AG09309 (cell line): Measurements from ENCODE around the gene IGFBP2.

Source experiments
- DNase-seq: peaks from one replicate; pipeline ENCODE4 v3.0.0-alpha.2; 2010; ENCODE audit warnings: low read depth
- H3K4me3 ChIP-seq: 2 replicates; pipeline ENCODE4 v1.5.1; 2011; ENCODE audit warnings: mild to moderate bottlenecking, low read depth, low read length, moderate library complexity; ENCODE audit not compliant: control insufficient read depth
- TF ChIP-seq, protein P1 (sequence below): IDR thresholded peaks from 2 replicates; pipeline ENCODE4 v1.5.1; 2011; ENCODE audit warnings: mild to moderate bottlenecking, low read depth, low read length, inconsistent platforms; ENCODE audit not compliant: insufficient read depth, control insufficient read depth; ENCODE audit errors: missing control alignments

The IGFBP2 gene

DNA sequence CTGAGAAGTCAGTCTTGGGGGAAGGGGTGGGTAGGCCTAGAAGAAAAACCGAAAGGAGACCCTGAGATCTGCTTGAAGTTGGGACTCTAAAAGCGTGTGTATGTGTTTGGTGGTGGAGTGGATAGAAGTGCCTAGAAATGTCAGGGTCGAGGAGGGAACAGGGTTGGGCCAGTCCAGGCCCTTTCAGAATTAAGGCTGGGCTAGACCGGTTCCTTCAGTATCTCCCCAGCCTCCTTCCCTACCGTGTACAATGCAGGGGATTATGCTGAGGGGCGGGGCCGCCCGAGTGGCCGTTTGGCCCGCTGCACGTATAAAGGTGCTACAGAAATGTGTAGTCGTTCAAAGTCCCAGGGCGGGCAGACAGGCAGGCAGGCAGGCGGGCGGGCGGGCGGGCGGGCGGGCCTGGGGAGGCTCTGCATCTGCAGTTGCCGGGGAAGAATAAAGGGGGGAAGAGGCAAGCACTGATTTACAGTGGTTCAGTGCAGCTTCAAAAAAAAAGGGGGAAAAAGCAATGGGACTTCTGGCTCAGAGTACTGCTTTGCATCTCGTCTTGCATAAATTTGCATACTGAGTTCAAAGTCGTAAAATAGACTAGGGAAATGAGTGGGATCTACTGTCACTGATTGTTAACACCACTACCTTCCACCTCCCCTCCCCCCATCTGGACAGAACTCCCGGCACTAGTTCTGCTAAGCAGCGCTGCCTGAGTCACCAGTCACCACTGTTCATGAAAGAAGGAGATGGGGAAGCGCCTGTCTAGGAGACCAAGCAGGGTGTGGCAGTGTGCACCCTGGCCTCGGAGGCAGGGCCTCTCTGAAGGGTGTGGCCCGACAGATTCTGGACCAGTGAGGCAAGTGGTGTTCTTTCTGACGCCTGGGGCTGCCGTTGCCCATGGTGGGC lies 3.6 kb downstream of the IGFBP2 start:
- no peak for DNase-seq
- TF ChIP-seq, protein P1, sequence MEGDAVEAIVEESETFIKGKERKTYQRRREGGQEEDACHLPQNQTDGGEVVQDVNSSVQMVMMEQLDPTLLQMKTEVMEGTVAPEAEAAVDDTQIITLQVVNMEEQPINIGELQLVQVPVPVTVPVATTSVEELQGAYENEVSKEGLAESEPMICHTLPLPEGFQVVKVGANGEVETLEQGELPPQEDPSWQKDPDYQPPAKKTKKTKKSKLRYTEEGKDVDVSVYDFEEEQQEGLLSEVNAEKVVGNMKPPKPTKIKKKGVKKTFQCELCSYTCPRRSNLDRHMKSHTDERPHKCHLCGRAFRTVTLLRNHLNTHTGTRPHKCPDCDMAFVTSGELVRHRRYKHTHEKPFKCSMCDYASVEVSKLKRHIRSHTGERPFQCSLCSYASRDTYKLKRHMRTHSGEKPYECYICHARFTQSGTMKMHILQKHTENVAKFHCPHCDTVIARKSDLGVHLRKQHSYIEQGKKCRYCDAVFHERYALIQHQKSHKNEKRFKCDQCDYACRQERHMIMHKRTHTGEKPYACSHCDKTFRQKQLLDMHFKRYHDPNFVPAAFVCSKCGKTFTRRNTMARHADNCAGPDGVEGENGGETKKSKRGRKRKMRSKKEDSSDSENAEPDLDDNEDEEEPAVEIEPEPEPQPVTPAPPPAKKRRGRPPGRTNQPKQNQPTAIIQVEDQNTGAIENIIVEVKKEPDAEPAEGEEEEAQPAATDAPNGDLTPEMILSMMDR, result no peak
- H3K4me3 ChIP-seq, result no peak overlapping the region

DNA sequence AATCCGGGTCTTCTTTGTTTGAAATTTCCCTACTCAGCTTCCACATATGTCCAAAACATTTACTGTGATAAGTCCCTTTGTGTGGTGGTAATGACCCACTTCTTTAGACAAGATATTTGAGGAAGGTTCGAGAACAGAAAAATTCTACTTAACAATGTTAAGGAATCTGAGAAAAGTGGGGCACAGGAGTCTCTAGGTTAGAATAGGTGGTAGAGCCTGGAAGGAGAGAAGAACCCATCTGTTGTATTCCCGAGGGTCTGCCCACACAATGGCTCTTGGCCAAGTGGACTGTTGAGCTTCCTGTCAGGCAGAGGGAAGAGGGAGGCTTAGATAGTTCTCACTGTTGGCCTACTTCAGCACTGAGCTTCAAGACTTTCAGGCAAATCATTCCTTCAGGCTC lies 4.3 kb downstream of the IGFBP2 start:
- TF ChIP-seq, protein P1, result no peak
- H3K4me3 ChIP-seq, result no peak overlapping the region
- DNase-seq, result no peak

DNA sequence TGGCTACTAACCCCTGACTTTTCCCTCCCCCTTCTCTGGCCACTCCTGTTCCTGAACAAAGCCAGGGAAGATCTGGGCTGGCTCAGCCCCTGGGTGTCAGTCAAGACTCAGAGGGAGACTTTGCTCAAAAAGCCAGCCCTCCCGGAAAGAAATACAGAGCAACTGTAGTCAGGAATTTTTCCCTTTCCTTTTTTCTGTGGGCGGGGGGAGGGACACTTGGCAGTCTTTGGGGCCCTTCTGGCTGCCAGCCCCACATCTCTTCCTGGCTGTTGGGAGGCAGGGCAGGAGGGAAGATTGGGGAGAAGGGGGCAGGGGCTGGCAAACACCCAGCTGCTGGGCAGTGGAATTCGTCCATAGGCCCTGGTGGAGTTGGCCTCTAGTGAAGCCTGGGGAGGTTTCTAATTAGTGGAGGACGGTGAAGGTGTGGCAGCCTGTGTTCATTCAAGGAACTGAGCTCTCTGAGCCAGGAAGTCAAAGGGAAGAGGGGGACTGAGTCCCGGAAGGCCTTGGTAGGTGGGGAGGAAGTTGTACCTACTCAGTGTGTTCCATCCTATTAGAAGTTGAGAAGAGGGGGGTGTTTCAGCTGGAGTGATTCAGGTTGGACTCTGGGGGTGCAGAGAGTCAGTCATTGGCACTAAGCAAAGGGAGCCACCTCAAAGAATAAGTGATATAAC lies 10.9 kb downstream of the IGFBP2 start:
- DNase-seq, result no peak
- no peak overlapping the region for H3K4me3 ChIP-seq
- TF ChIP-seq, protein P1, result no peak

DNA sequence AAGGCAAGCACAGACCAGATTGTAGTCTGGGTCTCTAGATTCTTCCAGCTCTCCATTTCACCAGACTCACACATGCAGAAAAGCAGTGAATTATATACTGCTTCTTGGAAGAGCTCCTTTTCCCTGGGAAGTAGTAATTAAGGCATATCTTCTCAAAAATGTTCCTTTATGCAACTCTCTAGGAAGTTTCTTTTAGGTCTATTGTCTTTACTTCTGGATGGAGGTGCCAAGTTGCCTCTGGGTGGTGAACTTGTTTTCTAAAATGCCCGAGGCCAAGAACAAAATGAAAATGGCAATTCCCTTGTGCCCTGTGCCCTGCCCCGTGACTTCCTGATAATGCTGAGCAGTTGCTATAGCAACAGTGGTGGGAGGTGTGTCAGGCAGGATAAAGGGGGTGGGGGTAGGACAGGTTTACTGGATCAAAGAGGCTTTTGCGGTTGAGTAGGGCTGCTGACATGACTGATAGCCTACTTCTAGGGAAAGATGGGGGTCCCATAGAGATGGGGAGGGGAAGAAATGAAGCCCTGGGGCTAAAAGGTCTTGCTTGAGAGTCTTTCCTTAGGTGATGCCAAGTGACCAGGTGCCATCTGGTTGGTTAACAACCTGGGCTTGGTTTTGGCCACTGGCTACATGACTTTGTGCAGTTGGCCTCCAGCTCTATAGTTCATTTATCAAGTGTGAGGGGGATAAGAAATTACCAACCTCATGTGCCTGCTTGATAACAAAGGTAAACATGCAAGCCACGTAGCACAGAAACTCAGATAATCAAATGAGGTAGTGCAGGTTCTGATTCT lies 11.8 kb downstream of the IGFBP2 start:
- TF ChIP-seq, protein P1, result no peak
- no peak overlapping the region for H3K4me3 ChIP-seq
- no peak for DNase-seq

DNA sequence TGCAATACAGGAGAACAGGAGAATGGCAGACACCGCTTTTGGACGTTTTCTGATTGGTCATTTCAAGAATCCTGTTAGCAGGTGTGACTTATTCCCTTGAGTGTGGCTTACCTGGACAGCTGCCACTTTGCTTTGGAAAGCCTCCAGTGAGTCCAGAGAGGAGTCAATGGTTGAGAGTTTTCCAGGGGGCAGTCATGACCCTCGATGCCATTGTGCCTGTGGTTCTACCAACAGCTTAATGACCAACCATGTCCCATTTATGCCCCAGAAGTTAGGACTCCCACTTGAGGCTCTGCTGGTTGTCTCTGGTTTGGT lies 12.4 kb downstream of the IGFBP2 start:
- DNase-seq, result no peak
- TF ChIP-seq, protein P1, result no peak
- H3K4me3 ChIP-seq, result no peak overlapping the region

DNA sequence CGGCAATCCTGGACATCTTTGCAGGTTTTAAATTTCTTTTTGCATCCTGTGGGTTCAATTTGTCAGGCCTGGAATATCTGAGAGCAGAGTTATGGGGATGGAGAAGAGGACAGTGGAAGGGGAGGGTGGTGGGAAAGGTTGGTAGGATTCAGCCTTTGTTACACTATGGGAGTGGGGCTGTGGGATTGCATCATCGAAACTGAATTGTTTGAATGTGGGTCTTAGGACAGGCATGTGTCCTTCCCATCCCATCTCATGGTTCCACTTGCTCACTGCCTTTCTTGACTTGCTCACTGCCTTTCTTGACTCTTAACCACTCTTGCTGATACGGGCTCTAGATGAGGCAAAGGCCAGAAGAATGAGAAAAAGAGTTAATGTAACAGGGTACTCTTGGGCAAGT lies 12.9 kb downstream of the IGFBP2 start:
- TF ChIP-seq, protein P1, result no peak
- no peak for DNase-seq
- H3K4me3 ChIP-seq, result no peak overlapping the region
